ENCODE results near the gene RASA3. TPM values are rescaled to one million over a fixed set of nuclear protein-coding genes. Genes with fewer than 3 reads are reported as not detected.

Gene RASA3
- total RNA-seq, 1 experiment from 2014 or later: 18.6 TPM

DNA sequence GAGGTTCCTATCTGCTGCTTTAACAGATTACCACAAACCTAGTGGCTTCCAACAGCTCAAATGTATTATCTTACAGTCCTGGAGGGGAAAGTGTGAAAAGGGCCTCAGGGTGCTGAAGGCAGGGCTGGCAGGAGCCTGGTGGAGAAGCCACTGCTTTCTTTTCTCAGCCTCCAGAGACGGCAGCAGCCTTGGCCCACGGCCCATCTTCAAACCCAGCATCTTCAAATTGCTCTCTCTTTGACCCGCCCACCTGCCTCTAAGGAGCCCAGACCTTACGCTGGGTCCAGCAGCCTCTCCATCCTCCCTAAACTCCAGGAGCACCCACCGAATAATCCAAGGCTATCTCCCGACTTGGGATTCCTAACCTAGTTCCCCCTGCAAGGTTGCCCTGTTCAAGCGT lies 194.2 kb downstream of the RASA3 start:
- Histone ChIP-seq H3K27ac (ENCODE audit: low read depth, low read length) (no peak overlapping the region), H3K9me3 (ENCODE audit: control insufficient read depth in 1 of 2, insufficient read depth in 1 of 2, low read depth in 1 of 2, low read length in 2 of 2) (no peaks in the 10 kb centered on the region), H3K36me3 (ENCODE audit: control insufficient read depth in 1 of 2, insufficient read depth in 2 of 2, low read length in 2 of 2) (no peaks in the 10 kb centered on the region), H3K9me2 (ENCODE audit: insufficient read depth) (no peaks in the 10 kb centered on the region), H4K20me1 (ENCODE audit: insufficient read depth) (no peaks in the 10 kb centered on the region), H3K9ac (ENCODE audit: low read length) (no peak overlapping the region), H3K79me2 (ENCODE audit: insufficient read depth, low read length) (no peaks in the 10 kb centered on the region), H3K4me1 (ENCODE audit: control insufficient read depth in 1 of 2, insufficient read depth in 2 of 2, low read length in 2 of 2) (peaks cover 0 to 4% of the 10 kb centered on the region in 2 experiments; a peak in 1 of 4 replicates), H3K4me2 (ENCODE audit: low read length) (no peak overlapping the region), H2AFZ (ENCODE audit: low read depth, low read length, poor library complexity, severe bottlenecking) (no peak overlapping the region), H3K4me3 (replicated peaks in 1 of 2; ENCODE audit: low read depth in 1 of 2, low read length in 2 of 2) (no peak overlapping the region), H3K27me3 (ENCODE audit: insufficient read depth, low read length) (no peaks in the 10 kb centered on the region)
- ChIA-PET POLR2A (no interaction called here), CTCF (no interaction called here), RAD21 (ENCODE audit: low non-redundant PET in 1 of 2, low total read pairs in 2 of 2, uncharacterized antibody in 2 of 2, unreplicated experiment in 2 of 2) (no interaction called here)
- ATAC-seq (no peak), DNase-seq (ENCODE audit: low read depth, low spot score) (no peak)
- intact Hi-C loops (cut with micrococcal nuclease): no loop called here
- TF ChIP-seq RAD21 (IDR thresholded peaks at IDR 0.05; ENCODE audit: low read depth) (no peak), CBX3 (IDR thresholded peaks at IDR 0.05; ENCODE audit: low read depth) (no peak), POLR2A (IDR thresholded peaks at IDR 0.05; ENCODE audit: borderline replicate concordance, extremely low read depth, insufficient read depth, insufficient read length) (no peak), SIN3A (IDR thresholded peaks at IDR 0.05; ENCODE audit: low read depth) (no peak), EZH2 (IDR thresholded peaks at IDR 0.05) (no peak), CEBPB (IDR thresholded peaks at IDR 0.05; ENCODE audit: low read depth) (no peak), POLR2AphosphoS5 (IDR thresholded peaks at IDR 0.05; ENCODE audit: low read depth, low read length) (no peak), ELF1 (IDR thresholded peaks at IDR 0.05; ENCODE audit: borderline replicate concordance, low read depth) (no peak), JUND (IDR thresholded peaks at IDR 0.05) (no peak), ZNF274 (IDR thresholded peaks at IDR 0.05; ENCODE audit: low read depth, low read length) (no peak), ZFX (IDR thresholded peaks at IDR 0.05) (no peak), FOSL1 (IDR thresholded peaks at IDR 0.05; ENCODE audit: low read depth) (no peak)
- TF ChIP-seq, protein P1, sequence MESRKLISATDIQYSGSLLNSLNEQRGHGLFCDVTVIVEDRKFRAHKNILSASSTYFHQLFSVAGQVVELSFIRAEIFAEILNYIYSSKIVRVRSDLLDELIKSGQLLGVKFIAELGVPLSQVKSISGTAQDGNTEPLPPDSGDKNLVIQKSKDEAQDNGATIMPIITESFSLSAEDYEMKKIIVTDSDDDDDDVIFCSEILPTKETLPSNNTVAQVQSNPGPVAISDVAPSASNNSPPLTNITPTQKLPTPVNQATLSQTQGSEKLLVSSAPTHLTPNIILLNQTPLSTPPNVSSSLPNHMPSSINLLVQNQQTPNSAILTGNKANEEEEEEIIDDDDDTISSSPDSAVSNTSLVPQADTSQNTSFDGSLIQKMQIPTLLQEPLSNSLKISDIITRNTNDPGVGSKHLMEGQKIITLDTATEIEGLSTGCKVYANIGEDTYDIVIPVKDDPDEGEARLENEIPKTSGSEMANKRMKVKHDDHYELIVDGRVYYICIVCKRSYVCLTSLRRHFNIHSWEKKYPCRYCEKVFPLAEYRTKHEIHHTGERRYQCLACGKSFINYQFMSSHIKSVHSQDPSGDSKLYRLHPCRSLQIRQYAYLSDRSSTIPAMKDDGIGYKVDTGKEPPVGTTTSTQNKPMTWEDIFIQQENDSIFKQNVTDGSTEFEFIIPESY (IDR thresholded peaks at IDR 0.05; ENCODE audit: extremely low read depth, insufficient replicate concordance, low read length): no peak
- TF ChIP-seq, protein P2, sequence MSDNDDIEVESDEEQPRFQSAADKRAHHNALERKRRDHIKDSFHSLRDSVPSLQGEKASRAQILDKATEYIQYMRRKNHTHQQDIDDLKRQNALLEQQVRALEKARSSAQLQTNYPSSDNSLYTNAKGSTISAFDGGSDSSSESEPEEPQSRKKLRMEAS (IDR thresholded peaks at IDR 0.05): no peak
- TF ChIP-seq, protein P3, sequence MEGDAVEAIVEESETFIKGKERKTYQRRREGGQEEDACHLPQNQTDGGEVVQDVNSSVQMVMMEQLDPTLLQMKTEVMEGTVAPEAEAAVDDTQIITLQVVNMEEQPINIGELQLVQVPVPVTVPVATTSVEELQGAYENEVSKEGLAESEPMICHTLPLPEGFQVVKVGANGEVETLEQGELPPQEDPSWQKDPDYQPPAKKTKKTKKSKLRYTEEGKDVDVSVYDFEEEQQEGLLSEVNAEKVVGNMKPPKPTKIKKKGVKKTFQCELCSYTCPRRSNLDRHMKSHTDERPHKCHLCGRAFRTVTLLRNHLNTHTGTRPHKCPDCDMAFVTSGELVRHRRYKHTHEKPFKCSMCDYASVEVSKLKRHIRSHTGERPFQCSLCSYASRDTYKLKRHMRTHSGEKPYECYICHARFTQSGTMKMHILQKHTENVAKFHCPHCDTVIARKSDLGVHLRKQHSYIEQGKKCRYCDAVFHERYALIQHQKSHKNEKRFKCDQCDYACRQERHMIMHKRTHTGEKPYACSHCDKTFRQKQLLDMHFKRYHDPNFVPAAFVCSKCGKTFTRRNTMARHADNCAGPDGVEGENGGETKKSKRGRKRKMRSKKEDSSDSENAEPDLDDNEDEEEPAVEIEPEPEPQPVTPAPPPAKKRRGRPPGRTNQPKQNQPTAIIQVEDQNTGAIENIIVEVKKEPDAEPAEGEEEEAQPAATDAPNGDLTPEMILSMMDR (IDR thresholded peaks at IDR 0.05 in 2 of 3, conservative IDR thresholded peaks at IDR 0.05 in 1 of 3; ENCODE audit: borderline replicate concordance in 1 of 3, insufficient read depth in 1 of 3, low read depth in 2 of 3, low read length in 2 of 3): no peak
- TF ChIP-seq, protein P4, sequence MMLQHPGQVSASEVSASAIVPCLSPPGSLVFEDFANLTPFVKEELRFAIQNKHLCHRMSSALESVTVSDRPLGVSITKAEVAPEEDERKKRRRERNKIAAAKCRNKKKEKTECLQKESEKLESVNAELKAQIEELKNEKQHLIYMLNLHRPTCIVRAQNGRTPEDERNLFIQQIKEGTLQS (IDR thresholded peaks at IDR 0.05): no peak
- TF ChIP-seq, protein P5, sequence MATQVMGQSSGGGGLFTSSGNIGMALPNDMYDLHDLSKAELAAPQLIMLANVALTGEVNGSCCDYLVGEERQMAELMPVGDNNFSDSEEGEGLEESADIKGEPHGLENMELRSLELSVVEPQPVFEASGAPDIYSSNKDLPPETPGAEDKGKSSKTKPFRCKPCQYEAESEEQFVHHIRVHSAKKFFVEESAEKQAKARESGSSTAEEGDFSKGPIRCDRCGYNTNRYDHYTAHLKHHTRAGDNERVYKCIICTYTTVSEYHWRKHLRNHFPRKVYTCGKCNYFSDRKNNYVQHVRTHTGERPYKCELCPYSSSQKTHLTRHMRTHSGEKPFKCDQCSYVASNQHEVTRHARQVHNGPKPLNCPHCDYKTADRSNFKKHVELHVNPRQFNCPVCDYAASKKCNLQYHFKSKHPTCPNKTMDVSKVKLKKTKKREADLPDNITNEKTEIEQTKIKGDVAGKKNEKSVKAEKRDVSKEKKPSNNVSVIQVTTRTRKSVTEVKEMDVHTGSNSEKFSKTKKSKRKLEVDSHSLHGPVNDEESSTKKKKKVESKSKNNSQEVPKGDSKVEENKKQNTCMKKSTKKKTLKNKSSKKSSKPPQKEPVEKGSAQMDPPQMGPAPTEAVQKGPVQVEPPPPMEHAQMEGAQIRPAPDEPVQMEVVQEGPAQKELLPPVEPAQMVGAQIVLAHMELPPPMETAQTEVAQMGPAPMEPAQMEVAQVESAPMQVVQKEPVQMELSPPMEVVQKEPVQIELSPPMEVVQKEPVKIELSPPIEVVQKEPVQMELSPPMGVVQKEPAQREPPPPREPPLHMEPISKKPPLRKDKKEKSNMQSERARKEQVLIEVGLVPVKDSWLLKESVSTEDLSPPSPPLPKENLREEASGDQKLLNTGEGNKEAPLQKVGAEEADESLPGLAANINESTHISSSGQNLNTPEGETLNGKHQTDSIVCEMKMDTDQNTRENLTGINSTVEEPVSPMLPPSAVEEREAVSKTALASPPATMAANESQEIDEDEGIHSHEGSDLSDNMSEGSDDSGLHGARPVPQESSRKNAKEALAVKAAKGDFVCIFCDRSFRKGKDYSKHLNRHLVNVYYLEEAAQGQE (IDR thresholded peaks at IDR 0.05; ENCODE audit: low read depth): no peak
- BruUV-seq (replicated peaks): no TSS peak

Measured in HCT116 (cell line).